ENCODE results near the gene NELFCD.

GRCh38 chr20:59000326-59000725, 19.3 kb downstream of the NELFCD start:
- TF ChIP-seq CTCF (IDR thresholded peaks at IDR 0.05; ENCODE audit: insufficient read depth, low read depth, low read length) = no peak
- TF ChIP-seq EZH2 (IDR thresholded peaks at IDR 0.05; ENCODE audit: insufficient read depth, low read length) = no peak

All from astrocyte (in vitro differentiated cells and primary cell).